Thyroid gland (tissue), 4 donors: ENCODE data around the gene KLF7.

Source experiments
- POLR2A ChIP-seq, 2 donors: fragments of 450-650 bp; IDR thresholded peaks; one replicate each; pipeline ENCODE4 v1.6.1; 2017; ENCODE audit warnings: antibody characterized with exemption in 2 of 2, mild to moderate bottlenecking in 2 of 2, moderate library complexity in 1 of 2
- TF ChIP-seq, protein P1 (sequence below), 6 experiments: fragments of 200-600 bp in 3 of 6; fragments of 450-650 bp in 3 of 6; sonication (generic) in 3 of 6; IDR thresholded peaks; one replicate each; pipeline ENCODE4 v1.5.1; 2016 to 2019; ENCODE audit warnings: antibody characterized with exemption in 6 of 6, mild to moderate bottlenecking in 2 of 6, inconsistent platforms in 1 of 6, moderate library complexity in 1 of 6

DNA sequence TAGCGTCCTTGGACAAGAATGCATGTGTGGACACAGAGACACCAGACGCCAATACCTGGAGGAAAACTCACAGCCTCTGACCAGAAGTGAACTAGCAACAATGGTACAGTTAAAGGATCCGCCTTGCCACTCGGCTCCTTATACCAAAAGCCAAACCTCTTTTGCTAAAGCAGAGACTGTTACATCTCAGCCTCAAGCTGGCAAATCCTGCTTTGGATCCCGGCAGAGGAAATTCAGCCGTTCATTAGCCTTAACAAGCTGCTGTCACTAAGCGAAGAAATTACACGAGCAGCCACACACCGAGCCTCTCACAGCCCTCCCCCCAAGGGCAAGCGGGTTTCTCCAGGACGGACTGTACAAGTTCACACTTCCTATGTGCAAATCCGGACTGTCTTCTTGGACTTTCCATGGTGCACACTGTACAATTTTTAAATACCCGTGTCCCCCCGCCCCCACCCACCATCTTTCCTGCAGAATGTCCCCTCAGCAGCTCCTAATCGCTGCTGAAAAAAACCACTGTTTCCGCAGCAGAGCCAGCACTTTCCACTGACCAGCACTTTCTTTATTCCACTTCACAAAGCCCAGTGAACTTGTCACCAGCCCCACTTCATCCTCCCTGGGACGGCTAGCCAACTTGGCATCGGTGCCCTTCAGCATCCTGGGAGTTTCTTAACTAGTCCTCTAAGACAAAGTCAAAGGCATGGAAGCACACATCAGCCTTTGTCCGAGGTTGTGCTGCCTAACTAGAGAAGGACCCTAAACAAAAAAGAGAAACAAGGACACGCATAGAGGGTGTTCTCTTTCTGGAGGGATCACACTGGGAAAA is 1.5 kb downstream of the KLF7 start:
- TF ChIP-seq POLR2A (IDR thresholded peaks at IDR 0.05) = peak in 1 of 2 donors; percentile 34
- TF ChIP-seq, protein P1, sequence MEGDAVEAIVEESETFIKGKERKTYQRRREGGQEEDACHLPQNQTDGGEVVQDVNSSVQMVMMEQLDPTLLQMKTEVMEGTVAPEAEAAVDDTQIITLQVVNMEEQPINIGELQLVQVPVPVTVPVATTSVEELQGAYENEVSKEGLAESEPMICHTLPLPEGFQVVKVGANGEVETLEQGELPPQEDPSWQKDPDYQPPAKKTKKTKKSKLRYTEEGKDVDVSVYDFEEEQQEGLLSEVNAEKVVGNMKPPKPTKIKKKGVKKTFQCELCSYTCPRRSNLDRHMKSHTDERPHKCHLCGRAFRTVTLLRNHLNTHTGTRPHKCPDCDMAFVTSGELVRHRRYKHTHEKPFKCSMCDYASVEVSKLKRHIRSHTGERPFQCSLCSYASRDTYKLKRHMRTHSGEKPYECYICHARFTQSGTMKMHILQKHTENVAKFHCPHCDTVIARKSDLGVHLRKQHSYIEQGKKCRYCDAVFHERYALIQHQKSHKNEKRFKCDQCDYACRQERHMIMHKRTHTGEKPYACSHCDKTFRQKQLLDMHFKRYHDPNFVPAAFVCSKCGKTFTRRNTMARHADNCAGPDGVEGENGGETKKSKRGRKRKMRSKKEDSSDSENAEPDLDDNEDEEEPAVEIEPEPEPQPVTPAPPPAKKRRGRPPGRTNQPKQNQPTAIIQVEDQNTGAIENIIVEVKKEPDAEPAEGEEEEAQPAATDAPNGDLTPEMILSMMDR (IDR thresholded peaks at IDR 0.05) = no peak
